ENCODE results near the gene C1QA.

GRCh38 chr1:22677931-22678896 is 41.8 kb downstream of the C1QA start:
- TF ChIP-seq TAF1 (IDR thresholded peaks at IDR 0.05; ENCODE audit: borderline replicate concordance, low read depth, low read length): no peak
- TF ChIP-seq CBFB (IDR thresholded peaks at IDR 0.05; ENCODE audit: low read depth): no peak
- TF ChIP-seq CTCF (IDR thresholded peaks at IDR 0.05 in 2 of 3, conservative IDR thresholded peaks at IDR 0.05 in 1 of 3; ENCODE audit: control insufficient read depth in 2 of 3, extremely low read depth in 1 of 3, insufficient read depth in 1 of 3, low read depth in 3 of 3, low read length in 3 of 3): no peak
- TF ChIP-seq SREBF1 (IDR thresholded peaks at IDR 0.05; ENCODE audit: low read length): no peak
- TF ChIP-seq NKRF (conservative IDR thresholded peaks at IDR 0.05): no peak
